SK-N-SH treated with all-trans-retinoic acid at 6 μM for 48 hours (cell line): ENCODE measurements around the gene HHAT.

Experiments
- ATAC-seq: fragments of 200-7000 bp; cut with Tn5 transposase; 3 replicates; pipeline ENCODE4 v1.9.1; 2020; ENCODE audit warnings: mild to moderate bottlenecking, moderate library complexity
- ARNTL ChIP-seq: fragments of 450-650 bp; formaldehyde crosslinking; IDR thresholded peaks from 2 replicates; pipeline ENCODE4 v1.5.0; 2020; ENCODE audit warnings: low read depth, mild to moderate bottlenecking, moderate library complexity, borderline replicate concordance
- BACH2 ChIP-seq: fragments of 250-450 bp; sonication (Bioruptor Pico); IDR thresholded peaks from 2 replicates; pipeline ENCODE4 v1.9.0; 2021; ENCODE audit warnings: mild to moderate bottlenecking, borderline replicate concordance
- CREB5 ChIP-seq: fragments of 250-450 bp; sonication (Bioruptor Pico); IDR thresholded peaks from 2 replicates; pipeline ENCODE4 v1.5.1; 2020; ENCODE audit warnings: low read depth, mild to moderate bottlenecking, moderate library complexity
- CSDC2 ChIP-seq: fragments of 250-450 bp; sonication (Bioruptor Pico); IDR thresholded peaks from 2 replicates; pipeline ENCODE4 v1.5.0; 2020; ENCODE audit warnings: mild to moderate bottlenecking, moderate library complexity
- ESRRG ChIP-seq: fragments of 250-450 bp; sonication (Bioruptor Pico); IDR thresholded peaks from 2 replicates; pipeline ENCODE4 v1.6.1; 2021; ENCODE audit warnings: mild to moderate bottlenecking
- GLIS3 ChIP-seq: fragments of 250-450 bp; sonication (Bioruptor Pico); IDR thresholded peaks from 2 replicates; pipeline ENCODE4 v1.5.0; 2020; ENCODE audit warnings: mild to moderate bottlenecking, moderate library complexity
- ISL1 ChIP-seq: fragments of 250-450 bp; sonication (Bioruptor Pico); IDR thresholded peaks from 2 replicates; pipeline ENCODE4 v2.1.2; 2022; ENCODE audit warnings: mild to moderate bottlenecking, moderate library complexity
- PATZ1 ChIP-seq: fragments of 250-450 bp; sonication (Bioruptor Pico); IDR thresholded peaks from 2 replicates; pipeline ENCODE4 v1.8.0; 2020; ENCODE audit warnings: mild to moderate bottlenecking, moderate library complexity, borderline replicate concordance
- POU6F1 ChIP-seq: fragments of 250-450 bp; sonication (Bioruptor Pico); IDR thresholded peaks from 2 replicates; pipeline ENCODE4 v1.8.0; 2021; ENCODE audit warnings: low read depth, mild to moderate bottlenecking, moderate library complexity, borderline replicate concordance
- PPARA ChIP-seq: fragments of 250-450 bp; sonication (Bioruptor Pico); IDR thresholded peaks from 2 replicates; pipeline ENCODE4 v1.5.0; 2020; ENCODE audit warnings: mild to moderate bottlenecking, borderline replicate concordance
- SNAI2 ChIP-seq: fragments of 250-450 bp; sonication (Bioruptor Pico); IDR thresholded peaks from 2 replicates; pipeline ENCODE4 v1.5.0; 2020; ENCODE audit warnings: mild to moderate bottlenecking, moderate library complexity
- TCF4 ChIP-seq: fragments of 250-450 bp; sonication (Bioruptor Pico); IDR thresholded peaks from 2 replicates; pipeline ENCODE4 v1.8.0; 2021; ENCODE audit warnings: mild to moderate bottlenecking, moderate library complexity, borderline replicate concordance
- TOX ChIP-seq: fragments of 250-450 bp; sonication (Bioruptor Pico); IDR thresholded peaks from 2 replicates; pipeline ENCODE4 v1.8.0; 2021; ENCODE audit warnings: mild to moderate bottlenecking, moderate library complexity, borderline replicate concordance
- TSHZ2 ChIP-seq: fragments of 250-450 bp; sonication (Bioruptor Pico); IDR thresholded peaks from 2 replicates; pipeline ENCODE4 v1.5.0; 2020; ENCODE audit warnings: mild to moderate bottlenecking, moderate library complexity
- ZNF565 ChIP-seq: fragments of 450-650 bp; formaldehyde crosslinking; conservative IDR thresholded peaks from 2 replicates; pipeline ENCODE4 v1.5.0; 2020; ENCODE audit warnings: low read depth, mild to moderate bottlenecking, moderate library complexity
- ZNF70 ChIP-seq: fragments of 450-650 bp; formaldehyde crosslinking; IDR thresholded peaks from 2 replicates; pipeline ENCODE4 v1.5.0; 2020; ENCODE audit warnings: mild to moderate bottlenecking, moderate library complexity
- ZNF8 ChIP-seq: fragments of 450-650 bp; formaldehyde crosslinking; IDR thresholded peaks from 2 replicates; pipeline ENCODE4 v1.5.0; 2020; ENCODE audit warnings: mild to moderate bottlenecking, moderate library complexity

HHAT gene

GRCh38 chr1:210703593-210703992, 374.9 kb downstream of the HHAT start (continued):
- TF ChIP-seq CREB5 (CRISPR knock-in tag), result no peak
- no peak for TF ChIP-seq BACH2
- TF ChIP-seq POU6F1, result no peak
- no peak for TF ChIP-seq ZNF8 (CRISPR knock-in tag)
- no peak for TF ChIP-seq ISL1
- TF ChIP-seq ESRRG (CRISPR knock-in tag), result no peak
- TF ChIP-seq CSDC2, result no peak
- TF ChIP-seq SNAI2 (CRISPR knock-in tag), result no peak
- TF ChIP-seq GLIS3, result no peak
- TF ChIP-seq, all 23 proteins: peak for 0

GRCh38 chr1:210705086-210705485, 376.4 kb downstream of the HHAT start:
- no peak for ATAC-seq
- no peak for TF ChIP-seq CREB5 (CRISPR knock-in tag)
- no peak for TF ChIP-seq TOX (CRISPR knock-in tag)
- no peak for TF ChIP-seq BACH2
- no peak for TF ChIP-seq ESRRG (CRISPR knock-in tag)
- TF ChIP-seq ZNF8 (CRISPR knock-in tag), result no peak
- no peak for TF ChIP-seq TSHZ2
- no peak for TF ChIP-seq ISL1
- TF ChIP-seq TCF4 (CRISPR knock-in tag), result no peak
- TF ChIP-seq POU6F1, result no peak
- TF ChIP-seq GLIS3, result no peak
- no peak for TF ChIP-seq ZNF70 (CRISPR knock-in tag)
- no peak for TF ChIP-seq ARNTL (CRISPR knock-in tag)

- no peak for ATAC-seq
- no peak for TF ChIP-seq TCF4 (CRISPR knock-in tag)
- no peak for TF ChIP-seq PPARA (CRISPR knock-in tag)
Observed at GRCh38 chr1:210706246-210706645, 377.5 kb downstream of the HHAT start.

GRCh38 chr1:210707300-210708240, 378.9 kb downstream of the HHAT start:
- TF ChIP-seq PATZ1 (CRISPR knock-in tag) (no peak), SNAI2 (CRISPR knock-in tag) (no peak), TCF4 (CRISPR knock-in tag) (no peak), ZNF565 (CRISPR knock-in tag) (no peak), BACH2 (no peak)
- no peak; the same call in 2 of the 3 replicates for ATAC-seq
